ACC112 (cell line): Measurements from ENCODE around the gene COTL1.

Source experiments
- H2AFZ ChIP-seq: fragments of 200-600 bp; sonication (generic); one replicate; pipeline ENCODE4 v1.6.0; 2017; ENCODE audit warnings: antibody characterized with exemption, low read length; ENCODE audit not compliant: unreplicated experiment
- H3K27ac ChIP-seq: fragments of 200-600 bp; sonication (generic); 2 replicates; pipeline ENCODE4 v1.5.1; 2014; ENCODE audit warnings: low read depth, mild to moderate bottlenecking, antibody characterized with exemption, low read length, moderate library complexity
- H3K27me3 ChIP-seq: fragments of 200-600 bp; sonication (generic); 2 replicates; pipeline ENCODE4 v1.6.1; 2014; ENCODE audit warnings: mild to moderate bottlenecking, antibody characterized with exemption, low read length, moderate library complexity, mixed read lengths; ENCODE audit not compliant: insufficient read depth
- H3K36me3 ChIP-seq: fragments of 200-600 bp; sonication (generic); 2 replicates; pipeline ENCODE4 v1.6.1; 2016; ENCODE audit warnings: mild to moderate bottlenecking, antibody characterized with exemption, low read length, moderate library complexity, mixed read lengths; ENCODE audit not compliant: insufficient read depth
- H3K4me1 ChIP-seq: fragments of 200-600 bp; sonication (generic); one replicate; pipeline ENCODE4 v1.6.1; 2016; ENCODE audit warnings: low read length, mixed read lengths; ENCODE audit not compliant: insufficient read depth, unreplicated experiment, control insufficient read depth
- H3K4me3 ChIP-seq: fragments of 200-600 bp; sonication (generic); 2 replicates; pipeline ENCODE4 v1.5.1; 2014; ENCODE audit warnings: mild to moderate bottlenecking, low read depth, low read length
- H3K79me2 ChIP-seq: fragments of 200-600 bp; sonication (generic); one replicate; pipeline ENCODE4 v1.6.0; 2016; ENCODE audit warnings: low read length; ENCODE audit not compliant: control insufficient read depth, unreplicated experiment, insufficient read depth

Gene COTL1

DNA sequence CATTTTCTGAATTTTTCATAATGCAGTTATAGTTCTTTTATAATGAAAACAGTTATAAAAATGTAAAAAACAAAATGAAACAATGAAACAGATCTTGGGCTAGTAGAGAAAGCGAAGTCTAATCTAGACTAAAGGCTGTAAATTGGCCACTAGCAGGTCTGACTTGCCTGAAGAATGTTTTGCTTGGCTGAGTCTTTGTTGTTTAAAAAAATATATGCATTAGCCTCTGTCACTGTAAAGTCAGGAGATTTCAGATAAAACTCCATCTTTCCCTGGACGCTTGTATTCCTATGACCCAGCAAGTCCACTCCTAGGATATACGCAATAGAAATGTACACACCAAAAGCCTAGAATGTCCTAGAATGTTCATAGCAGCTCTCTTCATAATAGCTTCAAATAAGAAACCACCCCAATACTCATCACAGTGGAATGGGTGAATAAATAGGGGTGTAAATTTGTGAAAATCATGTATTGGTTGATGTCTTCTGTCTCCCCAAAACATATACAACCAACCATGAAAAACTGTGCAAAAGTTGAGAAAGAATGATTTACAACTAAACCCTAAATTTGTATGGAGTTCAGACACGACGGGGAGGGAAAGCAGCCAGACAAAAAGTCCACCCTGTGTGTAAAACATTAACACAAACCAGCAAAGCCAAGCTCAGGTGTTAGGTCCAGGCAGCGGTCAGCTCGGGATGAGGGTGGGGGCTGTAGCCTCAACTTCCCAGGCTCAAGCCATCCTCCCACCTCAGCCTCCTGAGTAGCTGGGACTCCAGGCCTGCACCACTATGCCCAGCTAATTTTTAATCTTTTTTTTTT is 75.7 kb downstream of the COTL1 start:
- Histone ChIP-seq H2AFZ (peak overlapping the region; percentile 41), H3K79me2 (no peaks in the 10 kb centered on the region), H3K4me1 (peaks cover 38% of the 10 kb centered on the region), H3K27me3 (no peaks in the 10 kb centered on the region), H3K27ac (peak overlapping the region; percentile 67), H3K36me3 (no peaks in the 10 kb centered on the region), H3K4me3 (peak overlapping the region; percentile 20)

- H3K4me3 ChIP-seq: no peak overlapping the region
- H3K27ac ChIP-seq: no peak overlapping the region
- no peaks in the 10 kb centered on the region for H3K27me3 ChIP-seq
- peaks cover 39% of the 10 kb centered on the region for H3K4me1 ChIP-seq
- H2AFZ ChIP-seq: no peak overlapping the region
- no peaks in the 10 kb centered on the region for H3K36me3 ChIP-seq
- no peaks in the 10 kb centered on the region for H3K79me2 ChIP-seq
Measured at GRCh38 chr16:84540194-84540593, 77.7 kb downstream of the COTL1 start.

- Histone ChIP-seq H3K27me3 (no peaks in the 10 kb centered on the region), H3K4me3 (no peak overlapping the region), H3K27ac (peak overlapping the region; percentile 30), H3K4me1 (peaks cover 29% of the 10 kb centered on the region), H2AFZ (peak overlapping the region; percentile 15), H3K36me3 (no peaks in the 10 kb centered on the region), H3K79me2 (no peaks in the 10 kb centered on the region)
Measured at GRCh38 chr16:84538222-84538840, 79.5 kb downstream of the COTL1 start.

DNA sequence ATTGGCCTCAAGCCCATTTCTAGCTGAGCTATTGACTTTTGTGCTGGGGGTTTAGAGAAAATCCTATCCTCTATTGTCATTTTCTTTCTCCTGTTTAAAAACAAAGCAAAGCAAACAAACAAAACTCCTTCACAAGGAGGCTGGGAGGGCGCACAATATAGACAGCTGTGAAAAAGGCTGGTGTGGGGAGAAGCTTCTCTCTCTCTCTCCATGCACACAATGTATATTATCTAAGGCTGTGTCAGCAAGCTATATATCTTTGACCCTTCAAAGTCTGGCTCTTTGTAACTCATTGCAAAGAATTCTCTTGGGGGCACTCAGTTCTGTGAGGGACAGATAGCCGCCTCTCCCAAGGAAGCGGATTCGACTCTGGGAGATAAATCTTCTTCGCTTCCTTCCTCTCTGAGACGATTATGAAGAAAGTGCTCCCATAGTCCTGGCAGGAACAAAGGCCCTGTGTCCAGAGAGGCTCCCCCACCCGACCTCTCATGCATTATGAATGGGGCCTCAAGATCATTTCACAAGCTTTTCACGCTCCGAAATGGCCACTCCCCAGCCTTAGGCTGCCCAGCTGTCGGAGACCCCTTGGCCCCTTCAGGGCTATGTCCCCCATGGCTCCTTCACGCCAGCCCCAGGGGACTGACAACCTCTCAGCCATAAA is 80.3 kb downstream of the COTL1 start:
- peak overlapping the region; percentile 30 for H3K27ac ChIP-seq
- no peak overlapping the region for H3K4me3 ChIP-seq
- H3K36me3 ChIP-seq: no peaks in the 10 kb centered on the region
- peaks cover 36% of the 10 kb centered on the region for H3K4me1 ChIP-seq
- peak overlapping the region; percentile 15 for H2AFZ ChIP-seq
- H3K27me3 ChIP-seq: no peaks in the 10 kb centered on the region
- H3K79me2 ChIP-seq: no peaks in the 10 kb centered on the region

- no peak overlapping the region for H3K27ac ChIP-seq
- H3K4me3 ChIP-seq: no peak overlapping the region
- H3K36me3 ChIP-seq: no peaks in the 10 kb centered on the region
- peaks cover 34% of the 10 kb centered on the region for H3K4me1 ChIP-seq
- no peak overlapping the region for H2AFZ ChIP-seq
- no peaks in the 10 kb centered on the region for H3K79me2 ChIP-seq
- no peaks in the 10 kb centered on the region for H3K27me3 ChIP-seq
Measured at GRCh38 chr16:84535851-84536250, 82.0 kb downstream of the COTL1 start.

DNA sequence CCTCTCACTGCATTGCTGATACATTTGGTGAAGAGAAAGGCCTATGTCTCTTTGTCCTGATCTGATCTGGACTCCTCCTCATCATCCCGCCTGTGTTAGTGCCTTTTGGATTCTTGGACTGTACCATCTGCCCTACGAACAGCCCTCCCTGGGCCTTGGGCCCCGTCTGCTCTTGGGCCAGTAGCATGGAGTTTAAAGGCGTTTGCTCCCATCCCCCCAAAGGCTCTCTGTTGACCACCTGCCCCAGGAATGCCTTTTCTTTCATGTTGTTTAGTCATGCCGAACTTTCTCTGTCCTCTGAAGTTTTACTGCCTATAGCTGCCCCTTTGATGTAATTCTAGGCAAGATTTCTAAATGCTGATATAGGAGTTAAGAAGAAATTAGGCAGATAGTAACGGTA is 82.5 kb downstream of the COTL1 start:
- no peak overlapping the region for H2AFZ ChIP-seq
- peaks cover 34% of the 10 kb centered on the region for H3K4me1 ChIP-seq
- H3K4me3 ChIP-seq: no peak overlapping the region
- H3K79me2 ChIP-seq: no peaks in the 10 kb centered on the region
- H3K27me3 ChIP-seq: no peaks in the 10 kb centered on the region
- H3K36me3 ChIP-seq: no peaks in the 10 kb centered on the region
- no peak overlapping the region for H3K27ac ChIP-seq

DNA sequence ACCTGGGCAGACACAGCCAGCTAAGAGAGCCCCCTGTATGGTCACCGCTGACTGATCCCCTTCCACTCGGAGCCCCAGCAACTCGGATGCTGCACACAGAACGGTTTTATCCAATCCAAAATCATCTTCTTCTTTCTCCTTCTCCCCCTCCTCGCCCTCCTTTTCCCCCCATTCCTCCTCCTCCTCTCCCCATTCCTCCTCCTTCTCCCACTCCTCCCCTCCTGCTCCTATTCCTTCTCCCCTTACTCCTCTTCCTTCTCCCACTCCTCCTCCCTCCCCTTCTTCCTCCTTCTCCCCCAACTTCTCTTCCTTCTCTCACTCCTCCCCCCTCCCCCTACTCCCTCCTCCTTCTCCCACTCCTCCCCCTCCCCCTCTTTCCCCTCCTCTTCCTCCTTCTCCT is 83.1 kb downstream of the COTL1 start:
- Histone ChIP-seq H3K4me3 (no peak overlapping the region), H3K79me2 (no peaks in the 10 kb centered on the region), H3K4me1 (peaks cover 34% of the 10 kb centered on the region), H3K36me3 (no peaks in the 10 kb centered on the region), H3K27ac (no peak overlapping the region), H2AFZ (no peak overlapping the region), H3K27me3 (no peaks in the 10 kb centered on the region)

- H3K36me3 ChIP-seq: no peaks in the 10 kb centered on the region
- H3K4me3 ChIP-seq: peak overlapping the region; percentile 4; the same call in 1 of the 2 replicates
- H3K27ac ChIP-seq: peak overlapping the region; percentile 81
- H3K79me2 ChIP-seq: no peaks in the 10 kb centered on the region
- H3K4me1 ChIP-seq: peaks cover 28% of the 10 kb centered on the region
- peak overlapping the region; percentile 11 for H2AFZ ChIP-seq
- no peaks in the 10 kb centered on the region for H3K27me3 ChIP-seq
Measured at GRCh38 chr16:84532855-84533486, 84.9 kb downstream of the COTL1 start.

GRCh38 chr16:84532291-84532724 is 85.6 kb downstream of the COTL1 start:
- Histone ChIP-seq H3K27me3 (no peaks in the 10 kb centered on the region), H2AFZ (peak overlapping the region; percentile 40), H3K36me3 (no peaks in the 10 kb centered on the region), H3K79me2 (no peaks in the 10 kb centered on the region), H3K27ac (peak overlapping the region; percentile 81), H3K4me1 (peaks cover 22% of the 10 kb centered on the region), H3K4me3 (peak overlapping the region; percentile 4; the same call in 1 of the 2 replicates)

- Histone ChIP-seq H3K79me2 (no peaks in the 10 kb centered on the region), H3K4me1 (peaks cover 26% of the 10 kb centered on the region), H3K36me3 (no peaks in the 10 kb centered on the region), H3K4me3 (no peak overlapping the region), H2AFZ (peak overlapping the region; percentile 40), H3K27me3 (no peaks in the 10 kb centered on the region), H3K27ac (peak overlapping the region; percentile 81)
Measured at GRCh38 chr16:84531671-84532111, 86.2 kb downstream of the COTL1 start.
